NCI-H345 treated with DMSO at 0.1 percent for 48 hours (cell line): ENCODE measurements around the gene PTPN13.
"Not testable (repeated sequence)": the region's sequence is repeated elsewhere in the genome, so short reads cannot be mapped to it uniquely, and the experiment has no call there.

Source experiments
- DNase-seq: peaks from one replicate; lab custom pipeline; 2025; ENCODE audit not compliant: unreplicated experiment; lab: John Stamatoyannopoulos, UW

PTPN13 gene

GRCh38 chr4:86706923-86707597 lies 112.9 kb downstream of the PTPN13 start:
- DNase-seq: no peak

DNA sequence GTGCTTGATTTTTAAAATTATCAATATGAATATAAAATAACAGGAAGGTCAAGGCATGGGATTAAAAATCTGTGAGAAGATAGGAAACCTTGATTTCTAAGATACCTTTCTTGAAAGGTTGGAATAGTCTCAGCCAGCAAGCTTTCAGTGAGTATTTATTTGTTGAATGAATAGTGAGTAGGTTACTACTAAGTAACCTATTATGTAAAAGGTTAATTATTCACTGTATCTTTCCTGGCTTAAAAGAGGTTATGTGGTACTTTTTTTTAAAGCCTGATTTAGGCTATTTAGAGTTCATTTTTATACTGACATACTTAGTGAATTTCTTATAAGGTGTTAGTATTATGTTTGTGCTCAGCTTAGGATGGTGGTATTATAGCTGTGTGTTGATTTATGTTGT lies 123.5 kb downstream of the PTPN13 start:
- DNase-seq: no peak

GRCh38 chr4:86718152-86718551 lies 124.0 kb downstream of the PTPN13 start:
- DNase-seq: no peak

DNA sequence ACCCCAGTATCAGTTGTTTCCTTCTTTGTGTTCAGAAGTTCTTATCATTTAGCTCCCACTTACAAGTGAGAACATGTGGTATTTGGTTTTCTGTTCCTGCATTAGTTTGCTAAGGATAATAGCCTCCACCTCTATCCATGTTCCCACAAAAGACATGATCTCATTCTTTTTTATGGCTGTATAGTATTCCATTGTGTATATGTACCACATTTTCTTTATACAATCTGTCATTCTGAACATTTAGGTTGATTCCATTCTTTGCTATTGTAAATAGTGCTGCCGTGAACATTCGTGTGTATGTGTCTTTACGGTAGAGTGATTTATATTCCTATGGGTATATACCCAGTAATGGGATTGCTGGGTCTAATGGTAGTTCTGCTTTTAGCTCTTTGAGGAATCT lies 125.0 kb downstream of the PTPN13 start:
- not testable (repeated sequence) for DNase-seq

GRCh38 chr4:86720508-86721068 lies 126.5 kb downstream of the PTPN13 start:
- DNase-seq: no peak

DNA sequence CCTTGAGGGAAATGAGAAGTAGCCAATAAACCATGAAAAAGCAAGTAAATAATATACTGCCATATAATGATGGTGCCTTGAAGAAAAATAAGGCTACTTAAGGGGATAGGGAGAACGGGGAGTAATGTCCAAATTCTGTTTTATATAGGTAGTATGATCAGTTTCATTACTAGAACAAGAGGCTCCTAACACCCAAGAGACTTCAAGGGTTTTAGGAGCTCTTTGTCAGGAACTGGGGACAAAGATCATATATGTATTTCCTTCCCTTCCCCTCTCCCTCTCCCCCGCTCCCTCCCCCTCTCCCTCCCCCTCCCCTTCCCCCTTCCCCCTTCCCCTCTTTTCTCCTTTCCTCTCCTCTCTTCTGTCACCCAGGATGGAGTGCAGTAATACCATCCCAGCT lies 127.3 kb downstream of the PTPN13 start:
- DNase-seq: no peak

DNA sequence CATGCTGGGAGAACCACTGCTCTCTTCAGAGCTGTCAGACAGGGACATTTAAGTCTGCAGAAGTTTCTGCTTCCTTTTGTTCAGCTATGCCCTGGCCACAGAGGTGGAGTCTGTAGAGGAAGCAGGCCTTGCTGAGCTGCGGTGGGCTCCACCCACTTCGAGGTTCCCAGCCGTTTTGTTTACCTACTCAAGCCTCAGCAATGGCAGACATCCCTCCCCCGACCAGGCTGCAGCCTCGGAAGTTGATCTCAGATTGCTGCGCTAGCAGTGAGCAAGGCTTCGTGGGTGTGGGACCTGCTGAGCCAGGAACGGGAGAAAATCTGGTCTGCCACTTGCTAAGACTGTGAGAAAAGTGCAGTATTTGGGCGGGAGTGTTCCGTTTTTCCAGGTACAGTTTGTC lies 136.2 kb downstream of the PTPN13 start:
- no peak for DNase-seq

DNA sequence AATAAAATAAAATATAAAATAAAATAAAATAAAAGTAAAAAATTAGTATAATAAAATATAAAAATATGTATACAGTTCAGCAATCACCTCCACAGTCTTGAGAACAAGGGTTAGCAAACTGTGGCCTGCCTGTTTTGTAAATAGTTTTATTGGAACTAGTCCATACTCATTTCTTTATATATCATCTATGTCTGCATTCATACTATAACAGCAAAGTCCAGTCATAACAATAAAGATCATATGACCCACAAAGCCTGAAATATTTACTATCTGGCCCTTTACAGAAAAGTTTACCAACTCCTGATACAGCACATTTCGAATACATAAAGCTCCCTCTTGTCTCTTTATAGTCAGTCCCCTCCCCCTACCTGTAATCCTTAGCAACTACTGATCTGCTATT lies 143.1 kb downstream of the PTPN13 start:
- DNase-seq: no peak

DNA sequence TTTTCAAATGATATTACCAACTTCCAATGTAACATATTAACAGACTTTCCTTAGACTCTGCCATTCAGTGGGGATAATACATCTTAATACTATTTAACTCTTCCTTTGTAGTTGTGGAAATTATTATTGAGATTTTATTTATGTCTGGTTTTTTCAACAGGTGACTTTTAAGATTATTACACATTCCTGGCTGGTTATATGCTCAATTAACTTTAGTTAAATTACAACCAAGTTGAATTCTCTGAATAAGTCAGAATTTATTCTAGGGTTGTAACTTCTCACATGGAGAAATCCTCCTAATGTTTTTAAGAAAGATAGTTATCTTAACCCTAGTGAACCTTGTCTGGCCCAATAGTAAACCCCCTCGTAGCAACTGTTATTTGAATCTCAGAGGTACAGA lies 147.7 kb downstream of the PTPN13 start:
- DNase-seq: no peak

DNA sequence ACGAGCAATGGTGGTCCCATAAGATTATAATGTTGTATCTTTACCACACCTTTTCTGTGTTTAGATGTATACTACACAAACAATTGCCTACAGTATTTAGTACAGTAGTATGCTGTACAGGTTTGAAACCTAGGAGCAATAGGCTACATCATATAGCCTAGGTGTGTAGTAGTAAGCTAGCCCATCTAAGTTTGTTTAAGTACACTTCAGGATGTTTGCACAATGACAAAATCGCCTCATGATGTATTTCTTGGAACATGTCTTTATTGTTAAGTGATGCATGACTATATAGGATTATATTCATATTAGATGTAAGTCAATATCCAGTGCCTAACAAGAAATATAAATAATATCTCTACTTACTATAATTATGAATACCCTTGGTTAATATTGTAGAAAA lies 150.5 kb downstream of the PTPN13 start:
- no peak for DNase-seq

GRCh38 chr4:86749121-86749520 lies 155.0 kb downstream of the PTPN13 start:
- no peak for DNase-seq

DNA sequence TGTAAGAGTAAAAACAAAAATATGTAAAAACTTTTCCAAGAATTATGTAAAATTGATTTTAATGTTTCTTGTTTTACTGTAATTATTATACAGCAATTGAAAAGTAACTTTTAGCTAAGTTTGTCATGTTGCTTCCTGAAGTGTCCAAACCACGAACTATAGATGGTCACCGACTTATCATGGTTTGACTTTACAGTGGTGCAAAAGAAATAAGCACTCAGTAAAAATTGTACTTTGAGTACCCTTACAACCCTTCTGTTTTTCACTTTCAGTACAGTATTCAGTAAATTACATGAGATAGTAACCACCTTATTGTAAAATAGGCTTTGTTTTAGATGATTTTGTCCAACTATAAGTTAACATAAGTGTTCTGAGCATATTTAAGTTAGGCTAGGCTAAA lies 161.3 kb downstream of the PTPN13 start:
- no peak for DNase-seq

GRCh38 chr4:86757468-86757867 lies 163.4 kb downstream of the PTPN13 start:
- DNase-seq: no peak

- DNase-seq: no peak
Measured at GRCh38 chr4:86759298-86759697, 165.2 kb downstream of the PTPN13 start.

DNA sequence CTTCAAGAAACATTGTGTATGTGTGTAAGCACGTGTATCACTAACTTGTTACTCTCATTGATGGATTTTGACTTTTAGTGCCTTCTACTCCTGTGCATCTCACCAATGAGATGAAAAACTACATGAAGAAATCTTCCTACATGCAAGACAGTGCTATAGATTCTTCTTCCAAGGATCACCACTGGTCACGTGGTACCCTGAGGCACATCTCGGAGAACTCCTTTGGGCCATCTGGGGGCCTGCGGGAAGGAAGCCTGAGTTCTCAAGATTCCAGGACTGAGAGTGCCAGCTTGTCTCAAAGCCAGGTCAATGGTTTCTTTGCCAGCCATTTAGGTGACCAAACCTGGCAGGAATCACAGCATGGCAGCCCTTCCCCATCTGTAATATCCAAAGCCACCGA lies 168.5 kb downstream of the PTPN13 start:
- no peak for DNase-seq

DNA sequence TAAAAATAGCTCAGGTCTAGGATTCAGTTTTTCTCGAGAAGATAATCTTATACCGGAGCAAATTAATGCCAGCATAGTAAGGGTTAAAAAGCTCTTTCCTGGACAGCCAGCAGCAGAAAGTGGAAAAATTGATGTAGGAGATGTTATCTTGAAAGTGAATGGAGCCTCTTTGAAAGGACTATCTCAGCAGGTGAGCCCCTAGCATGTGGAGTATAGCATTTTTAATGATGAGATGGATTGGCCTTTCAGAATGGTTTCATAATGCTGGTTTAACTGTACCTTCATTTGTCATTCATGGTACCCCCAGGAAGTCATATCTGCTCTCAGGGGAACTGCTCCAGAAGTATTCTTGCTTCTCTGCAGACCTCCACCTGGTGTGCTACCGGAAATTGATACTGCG lies 175.7 kb downstream of the PTPN13 start:
- no peak for DNase-seq

- DNase-seq: no peak
Measured at GRCh38 chr4:86771141-86771540, 177.0 kb downstream of the PTPN13 start.

DNA sequence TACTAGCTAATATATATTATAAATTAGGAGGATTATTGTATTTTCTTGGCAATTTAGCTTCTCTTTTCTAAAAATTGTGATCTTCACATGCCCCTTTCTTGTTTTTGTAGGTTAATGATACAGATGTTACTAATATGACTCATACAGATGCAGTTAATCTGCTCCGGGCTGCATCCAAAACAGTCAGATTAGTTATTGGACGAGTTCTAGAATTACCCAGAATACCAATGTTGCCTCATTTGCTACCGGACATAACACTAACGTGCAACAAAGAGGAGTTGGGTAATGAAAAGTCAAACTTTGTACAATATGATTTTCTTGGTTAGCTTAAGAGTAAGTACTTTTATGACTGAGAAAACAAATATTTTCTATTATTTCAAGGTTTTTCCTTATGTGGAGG lies 180.9 kb downstream of the PTPN13 start:
- DNase-seq: no peak

DNA sequence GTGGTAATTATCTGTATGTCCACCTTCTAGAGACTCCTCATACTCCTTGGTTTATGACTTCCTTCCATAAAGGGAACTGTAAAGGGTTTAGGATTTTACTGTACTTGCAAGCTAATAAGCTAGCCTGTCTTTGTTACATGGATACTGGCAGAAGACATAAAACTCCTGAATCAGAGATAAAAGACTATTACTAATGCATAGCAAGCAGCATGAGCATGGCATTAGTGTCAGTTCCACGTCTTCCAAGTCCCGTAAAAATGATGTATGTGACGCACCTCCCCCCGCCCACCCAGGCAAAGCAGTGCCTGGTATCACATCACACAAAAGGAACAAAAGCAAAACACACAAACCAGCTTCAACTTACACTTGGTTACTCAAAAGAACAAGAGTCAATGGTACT lies 184.1 kb downstream of the PTPN13 start:
- no peak for DNase-seq

- DNase-seq: no peak
Measured at GRCh38 chr4:86788826-86789225, 194.7 kb downstream of the PTPN13 start.

GRCh38 chr4:86791126-86791525 lies 197.0 kb downstream of the PTPN13 start:
- no peak for DNase-seq

DNA sequence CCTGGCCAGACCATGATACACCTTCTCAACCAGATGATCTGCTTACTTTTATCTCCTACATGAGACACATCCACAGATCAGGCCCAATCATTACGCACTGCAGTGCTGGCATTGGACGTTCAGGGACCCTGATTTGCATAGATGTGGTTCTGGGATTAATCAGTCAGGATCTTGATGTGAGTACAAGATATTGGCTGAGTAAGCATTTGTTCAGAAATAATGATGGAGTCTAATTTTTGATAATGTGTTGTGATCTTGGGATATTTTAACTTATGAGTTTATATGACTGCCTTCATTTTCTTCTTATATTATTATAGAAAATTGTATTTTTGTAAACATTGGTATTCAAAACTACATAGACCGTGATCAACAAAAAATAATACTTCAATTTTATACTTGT lies 215.7 kb downstream of the PTPN13 start:
- no peak for DNase-seq

DNA sequence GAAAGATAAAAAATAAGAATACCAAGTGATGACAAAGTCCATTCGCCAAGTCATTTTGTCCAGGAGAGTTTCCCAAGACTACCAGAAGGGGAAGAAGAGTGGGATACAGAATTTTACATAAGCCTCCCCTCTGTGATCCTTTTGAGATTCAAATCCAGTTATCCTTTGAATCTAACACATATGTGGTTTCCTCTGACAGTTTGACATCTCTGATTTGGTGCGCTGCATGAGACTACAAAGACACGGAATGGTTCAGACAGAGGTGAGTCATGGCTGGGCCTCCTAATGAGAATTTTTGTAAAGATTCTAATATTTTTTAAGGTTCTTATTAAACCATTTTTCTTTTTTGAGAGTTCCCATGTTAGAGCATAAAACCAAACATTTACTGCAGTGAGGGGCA lies 216.7 kb downstream of the PTPN13 start:
- no peak for DNase-seq
